DMS153 treated with DMSO at 0.1 percent for 48 hours (cell line): ENCODE measurements around the gene TRMT112.

Experiments
- DNase-seq: peaks from one replicate; lab custom pipeline; 2025; ENCODE audit not compliant: unreplicated experiment; lab: John Stamatoyannopoulos, UW

Gene TRMT112

GRCh38 chr11:64317325-64317960 is at the start of gene TRMT112:
Gene TRMT112, minus strand, starts transcription at chr11:64317559. Its CDS starts 33 bp downstream, at chr11:64317526.
- peak; percentile 90 for DNase-seq

- no peak for DNase-seq
Measured at GRCh38 chr11:64366751-64367150, 49.4 kb upstream of the TRMT112 start.

- DNase-seq: no peak
Measured at GRCh38 chr11:64364911-64365310, 47.6 kb upstream of the TRMT112 start.

GRCh38 chr11:64364435-64364834 is 47.1 kb upstream of the TRMT112 start:
- no peak for DNase-seq

- DNase-seq: no peak
Measured at GRCh38 chr11:64362339-64362738, 45.0 kb upstream of the TRMT112 start.

GRCh38 chr11:64361659-64362058 is 44.3 kb upstream of the TRMT112 start:
- no peak for DNase-seq

GRCh38 chr11:64360448-64360921 is 43.1 kb upstream of the TRMT112 start:
- DNase-seq: no peak

- no peak for DNase-seq
Measured at GRCh38 chr11:64359712-64360445, 42.5 kb upstream of the TRMT112 start.

GRCh38 chr11:64358907-64359711 is 41.8 kb upstream of the TRMT112 start, which contains the start of gene RPS6KA4:
Gene RPS6KA4, plus strand, starts transcription at chr11:64359162. Its CDS starts 74 bp downstream, at chr11:64359236.
- no peak for DNase-seq

- no peak for DNase-seq
Measured at GRCh38 chr11:64358536-64358906, 41.2 kb upstream of the TRMT112 start.

GRCh38 chr11:64357904-64358535 is 40.7 kb upstream of the TRMT112 start:
- DNase-seq: no peak

GRCh38 chr11:64357446-64357845 is 40.1 kb upstream of the TRMT112 start:
- no peak for DNase-seq

GRCh38 chr11:64356498-64357411 is 39.4 kb upstream of the TRMT112 start:
- peak; percentile 13 for DNase-seq

- peak; percentile 75 for DNase-seq
Measured at GRCh38 chr11:64355078-64355940, 38.0 kb upstream of the TRMT112 start.

GRCh38 chr11:64353715-64354506 is 36.6 kb upstream of the TRMT112 start:
- DNase-seq: no peak

GRCh38 chr11:64352995-64353714 is 35.8 kb upstream of the TRMT112 start:
- DNase-seq: no peak

- no peak for DNase-seq
Measured at GRCh38 chr11:64352099-64352994, 35.0 kb upstream of the TRMT112 start.
